AG04449 (cell line): ENCODE results near the gene RPS6KA4.

Experiments used
- CTCF ChIA-PET: fragments of 350-600 bp; formaldehyde crosslinking; extraction: SDS; loops from one replicate; lab custom pipeline; 2021; ENCODE audit warnings: antibody characterized with exemption; lab: Yijun Ruan, JAX
- POLR2A ChIA-PET: fragments of 400-600, 350-600 bp; formaldehyde crosslinking; extraction: SDS; loops from one replicate; lab custom pipeline; 2020; ENCODE audit warnings: antibody characterized with exemption, inconsistent platforms; lab: Yijun Ruan, JAX
- DNase-seq: peaks from one replicate; pipeline ENCODE4 v3.0.0-alpha.2; 2010; ENCODE audit warnings: low read depth, low spot score
- H3K4me3 ChIP-seq: 2 replicates; pipeline ENCODE4 v1.5.1; 2011; ENCODE audit warnings: low read depth, mild to moderate bottlenecking, control low read depth, low read length
- CTCF ChIP-seq: IDR thresholded peaks from one replicate; pipeline ENCODE4 v1.5.1; 2011; ENCODE audit warnings: mild to moderate bottlenecking, moderate library complexity, low read length, control low read depth, inconsistent platforms; ENCODE audit not compliant: insufficient read depth; ENCODE audit errors: missing control alignments

Gene RPS6KA4

DNA sequence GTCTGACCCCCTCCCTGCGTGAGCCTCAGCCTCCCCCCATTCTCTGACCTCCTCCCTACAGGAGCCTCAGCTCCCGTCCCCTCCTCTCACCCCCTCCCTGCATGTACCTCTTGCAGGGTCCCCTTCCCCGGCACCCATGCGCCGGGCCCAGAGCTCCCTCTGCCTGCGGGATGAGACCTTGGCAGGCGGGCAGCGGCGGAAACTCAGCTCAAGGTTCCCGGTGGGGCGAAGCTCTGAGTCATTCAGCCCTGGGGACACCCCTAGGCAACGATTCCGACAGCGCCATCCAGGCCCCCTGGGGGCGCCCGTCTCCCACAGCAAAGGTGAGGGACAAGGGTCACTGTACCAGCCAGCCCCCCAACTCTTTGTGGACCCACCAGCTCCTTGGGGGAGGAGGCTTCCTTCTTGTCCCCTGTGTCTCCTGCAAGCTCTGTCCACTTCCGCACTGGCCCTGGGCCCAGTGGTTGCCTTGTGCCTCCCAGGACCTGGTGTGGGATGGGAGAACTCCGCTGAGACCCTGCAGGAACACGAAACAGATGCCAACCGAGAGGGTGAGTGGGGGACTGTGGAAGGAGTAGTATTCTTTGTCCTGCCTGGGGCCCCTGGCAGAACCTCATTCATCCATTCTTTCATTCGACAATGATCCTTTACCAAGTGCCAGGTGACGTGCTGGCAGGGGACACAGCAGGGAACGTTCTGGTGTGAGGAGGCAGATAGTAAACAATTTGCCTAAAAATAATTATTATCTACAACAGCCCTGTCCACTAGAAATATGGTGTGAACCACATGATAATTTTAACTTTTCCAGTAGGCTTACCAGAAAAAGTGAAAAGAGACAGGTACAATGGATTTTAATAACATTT, 3.7 kb upstream of the RPS6KA4 start:
- peak overlapping the region; percentile 25 for H3K4me3 ChIP-seq
- peak; percentile 86 for TF ChIP-seq CTCF
- CTCF ChIA-PET = interaction anchor here (0.6 to 21.8 kb wide), 30 partner anchors 11 to 387 kb away, joined by 3 to 414 read pairs (median 6); partner anchors contain the start of genes BAD, CCDC88B, ESRRA and FERMT3
- POLR2A ChIA-PET = interaction anchor here (0.6 to 1.5 kb wide), 7 partner anchors 9 to 169 kb away, joined by 3 to 10 read pairs (median 3); partner anchors contain the start of genes PRDX5, STIP1 and TRMT112
- no peak for DNase-seq

DNA sequence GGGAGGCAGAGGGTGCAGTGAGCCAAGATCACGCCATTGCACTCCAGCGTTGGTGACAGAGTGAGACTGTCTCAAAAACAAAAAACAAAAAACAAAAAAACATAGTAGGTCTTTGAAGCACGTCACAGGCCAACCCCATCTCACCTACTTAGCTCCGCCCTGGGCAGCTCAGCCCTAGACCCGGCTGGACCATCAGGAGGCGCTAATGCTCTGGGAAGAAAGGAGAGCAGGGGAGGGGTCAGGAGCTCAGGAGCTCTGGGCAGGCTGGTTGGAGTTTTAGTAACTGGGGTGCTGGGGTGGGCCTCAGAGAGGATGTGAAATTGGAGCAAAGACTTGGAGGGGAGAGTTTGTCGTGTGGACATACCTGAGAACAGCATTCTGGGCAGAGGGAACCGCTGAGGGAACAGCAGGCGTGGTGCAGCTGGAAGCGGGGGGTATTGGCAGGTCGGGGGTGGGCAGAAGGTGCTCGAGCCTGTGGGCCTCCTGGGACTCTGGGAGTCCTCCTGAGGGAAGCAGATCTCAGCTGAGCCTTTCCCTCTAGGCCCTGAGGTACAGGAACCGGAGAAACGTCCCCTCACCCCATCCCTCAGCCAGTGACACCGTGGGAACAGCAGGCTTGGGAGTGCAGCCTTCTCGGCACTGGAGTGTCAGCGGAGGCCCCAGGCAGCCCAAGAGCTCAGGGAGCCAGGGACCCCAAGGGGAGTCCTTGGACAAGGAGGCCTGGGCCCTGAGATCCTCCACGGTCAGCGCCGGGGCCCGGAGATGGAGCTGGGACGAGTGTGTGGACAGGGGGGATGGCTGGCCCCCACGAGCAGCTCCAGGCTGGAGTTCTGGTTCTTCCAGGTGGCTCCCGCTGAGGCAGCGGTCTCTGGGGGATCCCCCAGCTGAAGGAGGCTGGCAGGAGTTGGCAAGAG, 2.2 kb upstream of the RPS6KA4 start:
- POLR2A ChIA-PET = no interaction called here
- TF ChIP-seq CTCF = peak; percentile 51
- CTCF ChIA-PET = interaction anchor here (1.3 to 21.8 kb wide), 13 partner anchors 9 to 152 kb away, joined by 3 to 414 read pairs (median 26); partner anchors contain the start of genes BAD, CCDC88B, ESRRA and FERMT3
- no peak for DNase-seq
- no peak overlapping the region for H3K4me3 ChIP-seq

GRCh38 chr11:64357446-64357845, 1.5 kb upstream of the RPS6KA4 start:
- ChIA-PET POLR2A (no interaction called here), CTCF (interaction anchor here (0.8 to 21.8 kb wide), 8 partner anchors 9 to 294 kb away, joined by 3 to 414 read pairs (median 16); partner anchors contain the start of genes CCDC88B, ESRRA and PRDX5)
- no peak for DNase-seq
- no peak for TF ChIP-seq CTCF
- H3K4me3 ChIP-seq = no peak overlapping the region

GRCh38 chr11:64357904-64358535, 942 bp upstream of the RPS6KA4 start:
- ChIA-PET CTCF (interaction anchor here (0.8 to 21.8 kb wide), 7 partner anchors 8 to 294 kb away, joined by 3 to 414 read pairs (median 3); partner anchors contain the start of genes CCDC88B, ESRRA, PLCB3 and PRDX5), POLR2A (interaction anchor here (0.5 to 0.6 kb wide), 2 partner anchors 12 to 90 kb away, joined by 3 read pairs; no protein-coding TSS in a partner anchor)
- DNase-seq = no peak
- no peak for TF ChIP-seq CTCF
- H3K4me3 ChIP-seq = peak overlapping the region; percentile 94

DNA sequence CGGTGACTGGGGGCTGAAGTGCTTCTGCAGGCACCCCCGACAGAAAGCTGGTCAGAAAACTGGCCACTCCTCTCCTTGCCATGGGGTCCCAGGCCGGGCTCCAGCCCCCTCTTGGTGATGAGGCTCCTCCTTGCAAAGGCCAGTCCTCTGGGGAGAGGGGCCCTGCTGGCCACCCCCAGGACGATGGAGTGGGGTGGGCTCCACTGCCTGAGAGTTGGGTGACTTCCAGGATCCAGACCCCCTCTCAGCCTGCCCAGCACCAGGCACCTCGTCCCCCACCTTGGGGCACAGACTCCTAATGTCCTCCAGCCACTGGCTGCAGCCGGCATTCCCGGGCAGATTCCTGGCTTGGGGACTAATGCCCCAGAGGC, 441 bp upstream of the RPS6KA4 start:
- DNase-seq = no peak
- TF ChIP-seq CTCF = no peak
- ChIA-PET POLR2A (interaction anchor here (0.6 kb wide), 1 partner anchor 90 kb away, joined by 3 read pairs; no protein-coding TSS in a partner anchor), CTCF (interaction anchor here (0.8 to 21.8 kb wide), 7 partner anchors 8 to 293 kb away, joined by 3 to 414 read pairs (median 3); partner anchors contain the start of genes CCDC88B, ESRRA, PLCB3 and PRDX5)
- peak overlapping the region; percentile 94 for H3K4me3 ChIP-seq
